DOHH2 (cell line): ENCODE results near the gene ZNF329.

Experiments used
- EZH2phosphoT487 ChIP-seq: fragments of 200-600 bp; sonication (generic); IDR thresholded peaks from 2 replicates; pipeline ENCODE4 v1.6.1; 2017; ENCODE audit warnings: borderline replicate concordance, mild to moderate bottlenecking, antibody characterized with exemption, low read length, moderate library complexity, mixed read lengths
- TF ChIP-seq, protein P1 (sequence below): fragments of 200-600 bp; sonication (generic); IDR thresholded peaks from one replicate; pipeline ENCODE4 v1.5.1; 2014; ENCODE audit warnings: antibody characterized with exemption, mild to moderate bottlenecking, low read depth, low read length; ENCODE audit not compliant: poor library complexity, severe bottlenecking

DNA sequence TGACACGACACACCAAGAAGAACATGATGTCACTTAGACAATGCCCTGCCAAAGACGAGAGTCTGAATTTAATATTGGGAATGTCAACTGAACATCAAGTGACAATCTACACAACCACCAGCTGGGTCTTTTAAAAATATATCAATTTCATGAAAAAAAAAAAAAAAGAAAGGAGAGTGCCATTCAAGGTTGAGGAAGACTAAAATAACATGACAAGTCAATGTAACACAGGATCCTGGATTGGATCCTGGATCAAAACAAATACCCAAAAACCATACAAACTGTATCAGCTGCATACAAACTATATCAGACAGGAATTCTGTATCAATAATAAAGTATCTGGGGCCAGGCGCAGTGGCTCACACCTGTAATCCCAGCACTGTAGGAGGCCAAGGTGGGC lies 4.7 kb downstream of the ZNF329 start:
- TF ChIP-seq, protein P1, sequence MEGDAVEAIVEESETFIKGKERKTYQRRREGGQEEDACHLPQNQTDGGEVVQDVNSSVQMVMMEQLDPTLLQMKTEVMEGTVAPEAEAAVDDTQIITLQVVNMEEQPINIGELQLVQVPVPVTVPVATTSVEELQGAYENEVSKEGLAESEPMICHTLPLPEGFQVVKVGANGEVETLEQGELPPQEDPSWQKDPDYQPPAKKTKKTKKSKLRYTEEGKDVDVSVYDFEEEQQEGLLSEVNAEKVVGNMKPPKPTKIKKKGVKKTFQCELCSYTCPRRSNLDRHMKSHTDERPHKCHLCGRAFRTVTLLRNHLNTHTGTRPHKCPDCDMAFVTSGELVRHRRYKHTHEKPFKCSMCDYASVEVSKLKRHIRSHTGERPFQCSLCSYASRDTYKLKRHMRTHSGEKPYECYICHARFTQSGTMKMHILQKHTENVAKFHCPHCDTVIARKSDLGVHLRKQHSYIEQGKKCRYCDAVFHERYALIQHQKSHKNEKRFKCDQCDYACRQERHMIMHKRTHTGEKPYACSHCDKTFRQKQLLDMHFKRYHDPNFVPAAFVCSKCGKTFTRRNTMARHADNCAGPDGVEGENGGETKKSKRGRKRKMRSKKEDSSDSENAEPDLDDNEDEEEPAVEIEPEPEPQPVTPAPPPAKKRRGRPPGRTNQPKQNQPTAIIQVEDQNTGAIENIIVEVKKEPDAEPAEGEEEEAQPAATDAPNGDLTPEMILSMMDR, result no peak
- TF ChIP-seq EZH2phosphoT487, result no peak
